HepG2 (cell line): ENCODE measurements around the gene CDH23. TPM values are rescaled to one million over a fixed set of nuclear protein-coding genes. Genes with fewer than 3 reads are reported as not detected.
A peak's percentile ranks its signal among the peaks of the same experiment; 100 is the strongest.

ENCODE experiments used
- BRCA1 ChIP-seq: sonication (generic); formaldehyde crosslinking; IDR thresholded peaks from 2 replicates; pipeline ENCODE4 v1.4.0; 2020; ENCODE audit warnings: missing genetic modification reagents
- DNMT3B ChIP-seq: conservative IDR thresholded peaks from 2 replicates; pipeline ENCODE4 v1.6.1; 2016; ENCODE audit warnings: missing biosample characterization, control low read depth
- GABPA ChIP-seq, 2 experiments: IDR thresholded peaks; 2 replicates each; pipeline ENCODE4 v1.6.1; 2011 to 2016; ENCODE audit warnings: low read depth in 2 of 2, low read length in 1 of 2, missing biosample characterization in 1 of 2, missing genetic modification characterization in 1 of 2
- GABPB1 ChIP-seq: IDR thresholded peaks from 2 replicates; pipeline ENCODE4 v1.6.1; 2016; ENCODE audit warnings: mild to moderate bottlenecking, missing genetic modification reagents, moderate library complexity, missing compliant biosample characterization
- KMT2B ChIP-seq: IDR thresholded peaks from 2 replicates; pipeline ENCODE4 v1.6.1; 2016; ENCODE audit warnings: missing genetic modification reagents, missing compliant biosample characterization
- MEF2D ChIP-seq: sonication (generic); formaldehyde crosslinking; IDR thresholded peaks from 2 replicates; pipeline ENCODE4 v1.5.1; 2020; ENCODE audit warnings: mild to moderate bottlenecking, missing genetic modification reagents
- NR3C1 ChIP-seq: sonication (generic); formaldehyde crosslinking; IDR thresholded peaks from 2 replicates; pipeline ENCODE4 v1.4.0; 2020; ENCODE audit warnings: missing genetic modification reagents
- NRL ChIP-seq: sonication (generic); formaldehyde crosslinking; IDR thresholded peaks from 2 replicates; pipeline ENCODE4 v1.5.0; 2020; ENCODE audit warnings: missing genetic modification reagents, mild to moderate bottlenecking, moderate library complexity, borderline replicate concordance
- PCBP2 ChIP-seq: fragments of 200-400 bp; formaldehyde crosslinking; optimal IDR thresholded peaks from 2 replicates; pipeline ENCODE3; 2018; ENCODE audit warnings: low read length, low read depth; ENCODE audit not compliant: poor library complexity, severe bottlenecking
- POLR2G ChIP-seq: fragments of 200-400 bp; formaldehyde crosslinking; IDR thresholded peaks from 2 replicates; pipeline ENCODE4 v1.6.1; 2018; ENCODE audit warnings: mild to moderate bottlenecking, low read depth, low read length, moderate library complexity
- SOX6 ChIP-seq, 2 experiments: fragments of 450-650 bp in 1 of 2; sonication (generic) in 1 of 2; formaldehyde crosslinking in 1 of 2; IDR thresholded peaks; 2 replicates each; pipeline versions ENCODE4 v1.4.0 to v1.6.1; 2017 to 2020; ENCODE audit warnings: antibody characterized with exemption in 1 of 2, mild to moderate bottlenecking in 1 of 2, missing genetic modification reagents in 1 of 2
- SRSF9 ChIP-seq: fragments of 200-400 bp; formaldehyde crosslinking; IDR thresholded peaks from 2 replicates; pipeline ENCODE4 v1.6.1; 2018; ENCODE audit warnings: borderline replicate concordance, mild to moderate bottlenecking, low read depth, low read length; ENCODE audit not compliant: insufficient read depth, poor library complexity, severe bottlenecking
- STAT5B ChIP-seq: sonication (generic); formaldehyde crosslinking; IDR thresholded peaks from 2 replicates; pipeline ENCODE4 v1.4.0; 2020; ENCODE audit warnings: missing genetic modification reagents
- TFAP4 ChIP-seq: sonication (generic); IDR thresholded peaks from 2 replicates; pipeline ENCODE4 v1.6.1; 2016; ENCODE audit warnings: low read depth, borderline replicate concordance
- ZBTB20 ChIP-seq: sonication (generic); formaldehyde crosslinking; IDR thresholded peaks from 2 replicates; pipeline ENCODE4 v1.8.1; 2023; ENCODE audit warnings: missing genetic modification reagents, low read depth, mild to moderate bottlenecking, borderline replicate concordance
- ZNF24 ChIP-seq: fragments of 450-650 bp; IDR thresholded peaks from 2 replicates; pipeline ENCODE4 v1.6.1; 2017; ENCODE audit warnings: antibody characterized with exemption, mild to moderate bottlenecking
- ZNF746 ChIP-seq: sonication (generic); formaldehyde crosslinking; IDR thresholded peaks from 2 replicates; pipeline ENCODE4 v1.8.0; 2022; ENCODE audit warnings: mild to moderate bottlenecking, missing genetic modification reagents
- ZSCAN25 ChIP-seq: sonication (generic); formaldehyde crosslinking; IDR thresholded peaks from 2 replicates; pipeline ENCODE4 v1.8.0; 2022; ENCODE audit warnings: mild to moderate bottlenecking, missing genetic modification reagents
- polyA plus RNA-seq, 8 experiments: library from polyadenylated mRNA; depleted of rRNA in 3 of 8; stranded (reverse) in 7 of 8; unstranded in 1 of 8; fragments of >200 nt; fragmentation: Illumina TruSeq in 4 of 8; extraction: Trizol in 4 of 8; gene quantifications; 2 replicates each; pipeline versions ENCODE4 v1.2.1 to v1.2.3, GENCODE V29; 2011 to 2016; ENCODE audit warnings: low read depth in 4 of 8, missing spikeins in 1 of 8, mixed read lengths in 1 of 8; ENCODE audit not compliant: insufficient read depth in 1 of 8
- total RNA-seq, 5 experiments: library from RNA; depleted of rRNA; stranded (reverse); fragments of >200 nt; fragmentation: Illumina TruSeq; extraction: Trizol; gene quantifications; 2 replicates each; pipeline ENCODE4 v1.2.3, GENCODE V29; 2016; ENCODE audit warnings: low read depth in 1 of 5
- TF ChIP-seq, protein P1 (sequence below): sonication (generic); formaldehyde crosslinking; IDR thresholded peaks from 2 replicates; pipeline ENCODE4 v1.4.0; 2020; ENCODE audit warnings: mild to moderate bottlenecking, missing genetic modification reagents
- TF ChIP-seq, protein P2 (sequence below): sonication (generic); formaldehyde crosslinking; IDR thresholded peaks from 2 replicates; pipeline ENCODE4 v1.8.0; 2023; ENCODE audit warnings: mild to moderate bottlenecking, missing genetic modification reagents
- TF ChIP-seq, protein P3 (sequence below): IDR thresholded peaks from 2 replicates; pipeline ENCODE4 v1.6.1; 2018; ENCODE audit warnings: missing genetic modification reagents
- TF ChIP-seq, protein P4 (sequence below): sonication (generic); formaldehyde crosslinking; IDR thresholded peaks from 2 replicates; pipeline ENCODE4 v1.5.0; 2020; ENCODE audit warnings: missing genetic modification reagents
- TF ChIP-seq, protein P5 (sequence below): sonication (generic); formaldehyde crosslinking; IDR thresholded peaks from 2 replicates; pipeline ENCODE4 v1.4.0; 2020; ENCODE audit warnings: missing genetic modification reagents

CDH23 gene
- total and polyA plus RNA-seq, 2 of the 13 experiments (the other 11 are each of a cell fraction or from before 2014, with no cell fraction given): 0.13 TPM; not detected in 1

GRCh38 chr10:71767420-71768035, 370.8 kb downstream of the CDH23 start (continued):
- TF ChIP-seq SRSF9 (no peak), POLR2G (no peak), GABPA (IDR thresholded peaks at IDR 0.05; ENCODE audit: low read depth, low read length) (no peak), GABPA (CRISPR knock-in tag; IDR thresholded peaks at IDR 0.05; ENCODE audit: low read depth) (no peak; the same call in 1 of the 2 replicates), STAT5B (CRISPR knock-in tag) (no peak), KMT2B (CRISPR knock-in tag) (no peak), SOX6 (IDR thresholded peaks at IDR 0.05) (no peak), SOX6 (CRISPR knock-in tag; IDR thresholded peaks at IDR 0.05) (0 out of 2 replicates have a peak, but pooled peaks have one; percentile 10), DNMT3B (CRISPR knock-in tag) (no peak), MEF2D (CRISPR knock-in tag) (no peak), BRCA1 (CRISPR knock-in tag) (no peak), ZBTB20 (no peak), ZSCAN25 (no peak), PCBP2 (no peak), TFAP4 (no peak), ZNF746 (CRISPR knock-in tag) (no peak), NRL (no peak), NR3C1 (CRISPR knock-in tag) (no peak), ZNF24 (no peak), GABPB1 (CRISPR knock-in tag) (no peak)
- TF ChIP-seq, protein P1, sequence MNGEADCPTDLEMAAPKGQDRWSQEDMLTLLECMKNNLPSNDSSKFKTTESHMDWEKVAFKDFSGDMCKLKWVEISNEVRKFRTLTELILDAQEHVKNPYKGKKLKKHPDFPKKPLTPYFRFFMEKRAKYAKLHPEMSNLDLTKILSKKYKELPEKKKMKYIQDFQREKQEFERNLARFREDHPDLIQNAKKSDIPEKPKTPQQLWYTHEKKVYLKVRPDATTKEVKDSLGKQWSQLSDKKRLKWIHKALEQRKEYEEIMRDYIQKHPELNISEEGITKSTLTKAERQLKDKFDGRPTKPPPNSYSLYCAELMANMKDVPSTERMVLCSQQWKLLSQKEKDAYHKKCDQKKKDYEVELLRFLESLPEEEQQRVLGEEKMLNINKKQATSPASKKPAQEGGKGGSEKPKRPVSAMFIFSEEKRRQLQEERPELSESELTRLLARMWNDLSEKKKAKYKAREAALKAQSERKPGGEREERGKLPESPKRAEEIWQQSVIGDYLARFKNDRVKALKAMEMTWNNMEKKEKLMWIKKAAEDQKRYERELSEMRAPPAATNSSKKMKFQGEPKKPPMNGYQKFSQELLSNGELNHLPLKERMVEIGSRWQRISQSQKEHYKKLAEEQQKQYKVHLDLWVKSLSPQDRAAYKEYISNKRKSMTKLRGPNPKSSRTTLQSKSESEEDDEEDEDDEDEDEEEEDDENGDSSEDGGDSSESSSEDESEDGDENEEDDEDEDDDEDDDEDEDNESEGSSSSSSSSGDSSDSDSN (CRISPR knock-in tag): no peak
- TF ChIP-seq, protein P2, sequence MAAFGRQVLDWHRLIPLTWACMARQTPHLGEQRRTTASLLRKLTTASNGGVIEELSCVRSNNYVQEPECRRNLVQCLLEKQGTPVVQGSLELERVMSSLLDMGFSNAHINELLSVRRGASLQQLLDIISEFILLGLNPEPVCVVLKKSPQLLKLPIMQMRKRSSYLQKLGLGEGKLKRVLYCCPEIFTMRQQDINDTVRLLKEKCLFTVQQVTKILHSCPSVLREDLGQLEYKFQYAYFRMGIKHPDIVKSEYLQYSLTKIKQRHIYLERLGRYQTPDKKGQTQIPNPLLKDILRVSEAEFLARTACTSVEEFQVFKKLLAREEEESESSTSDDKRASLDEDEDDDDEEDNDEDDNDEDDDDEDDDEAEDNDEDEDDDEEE (CRISPR knock-in tag): no peak
- TF ChIP-seq, protein P3, sequence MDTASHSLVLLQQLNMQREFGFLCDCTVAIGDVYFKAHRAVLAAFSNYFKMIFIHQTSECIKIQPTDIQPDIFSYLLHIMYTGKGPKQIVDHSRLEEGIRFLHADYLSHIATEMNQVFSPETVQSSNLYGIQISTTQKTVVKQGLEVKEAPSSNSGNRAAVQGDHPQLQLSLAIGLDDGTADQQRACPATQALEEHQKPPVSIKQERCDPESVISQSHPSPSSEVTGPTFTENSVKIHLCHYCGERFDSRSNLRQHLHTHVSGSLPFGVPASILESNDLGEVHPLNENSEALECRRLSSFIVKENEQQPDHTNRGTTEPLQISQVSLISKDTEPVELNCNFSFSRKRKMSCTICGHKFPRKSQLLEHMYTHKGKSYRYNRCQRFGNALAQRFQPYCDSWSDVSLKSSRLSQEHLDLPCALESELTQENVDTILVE: no peak
- TF ChIP-seq, protein P4, sequence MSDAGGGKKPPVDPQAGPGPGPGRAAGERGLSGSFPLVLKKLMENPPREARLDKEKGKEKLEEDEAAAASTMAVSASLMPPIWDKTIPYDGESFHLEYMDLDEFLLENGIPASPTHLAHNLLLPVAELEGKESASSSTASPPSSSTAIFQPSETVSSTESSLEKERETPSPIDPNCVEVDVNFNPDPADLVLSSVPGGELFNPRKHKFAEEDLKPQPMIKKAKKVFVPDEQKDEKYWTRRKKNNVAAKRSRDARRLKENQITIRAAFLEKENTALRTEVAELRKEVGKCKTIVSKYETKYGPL (CRISPR knock-in tag): no peak
- TF ChIP-seq, protein P5, sequence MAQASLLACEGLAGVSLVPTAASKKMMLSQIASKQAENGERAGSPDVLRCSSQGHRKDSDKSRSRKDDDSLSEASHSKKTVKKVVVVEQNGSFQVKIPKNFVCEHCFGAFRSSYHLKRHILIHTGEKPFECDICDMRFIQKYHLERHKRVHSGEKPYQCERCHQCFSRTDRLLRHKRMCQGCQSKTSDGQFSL (CRISPR knock-in tag): no peak
